ENCODE data around the gene LDB3.

Gene LDB3

DNA sequence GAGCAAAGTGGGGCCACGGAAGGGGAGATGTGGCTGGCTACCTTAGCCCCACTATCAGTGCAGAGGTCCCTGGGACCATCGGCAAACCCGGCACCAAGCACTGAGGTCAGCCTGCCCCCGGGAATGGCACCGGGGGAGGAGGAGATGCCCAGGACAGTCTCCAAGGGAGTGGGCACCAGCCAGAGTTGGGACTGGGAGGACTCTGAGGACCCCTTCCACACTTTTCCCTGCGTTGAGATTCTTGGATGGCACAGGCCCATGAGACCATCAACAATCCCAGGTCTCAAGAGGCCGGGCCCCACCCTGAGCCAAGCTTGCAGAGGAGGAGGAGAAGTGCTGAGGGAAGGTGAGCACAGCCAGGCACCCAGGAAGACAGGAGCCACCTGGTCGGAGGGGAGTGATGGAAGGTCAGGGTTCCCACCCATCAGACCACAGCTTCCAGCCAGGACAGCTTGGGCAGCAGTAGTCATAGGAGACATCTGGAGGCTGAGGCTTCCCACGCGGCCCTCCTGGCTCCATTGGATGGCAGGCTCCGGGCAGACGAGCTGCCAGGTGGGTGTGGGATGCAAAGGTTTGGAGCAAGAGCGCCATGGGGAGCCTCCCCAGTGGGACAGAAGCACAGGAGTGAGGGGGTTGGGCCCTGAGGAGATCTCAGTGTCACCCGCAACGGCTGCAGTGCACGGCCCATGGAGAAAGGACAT lies 16.5 kb upstream of the LDB3 start:
- no peak for DNase-seq

DNA sequence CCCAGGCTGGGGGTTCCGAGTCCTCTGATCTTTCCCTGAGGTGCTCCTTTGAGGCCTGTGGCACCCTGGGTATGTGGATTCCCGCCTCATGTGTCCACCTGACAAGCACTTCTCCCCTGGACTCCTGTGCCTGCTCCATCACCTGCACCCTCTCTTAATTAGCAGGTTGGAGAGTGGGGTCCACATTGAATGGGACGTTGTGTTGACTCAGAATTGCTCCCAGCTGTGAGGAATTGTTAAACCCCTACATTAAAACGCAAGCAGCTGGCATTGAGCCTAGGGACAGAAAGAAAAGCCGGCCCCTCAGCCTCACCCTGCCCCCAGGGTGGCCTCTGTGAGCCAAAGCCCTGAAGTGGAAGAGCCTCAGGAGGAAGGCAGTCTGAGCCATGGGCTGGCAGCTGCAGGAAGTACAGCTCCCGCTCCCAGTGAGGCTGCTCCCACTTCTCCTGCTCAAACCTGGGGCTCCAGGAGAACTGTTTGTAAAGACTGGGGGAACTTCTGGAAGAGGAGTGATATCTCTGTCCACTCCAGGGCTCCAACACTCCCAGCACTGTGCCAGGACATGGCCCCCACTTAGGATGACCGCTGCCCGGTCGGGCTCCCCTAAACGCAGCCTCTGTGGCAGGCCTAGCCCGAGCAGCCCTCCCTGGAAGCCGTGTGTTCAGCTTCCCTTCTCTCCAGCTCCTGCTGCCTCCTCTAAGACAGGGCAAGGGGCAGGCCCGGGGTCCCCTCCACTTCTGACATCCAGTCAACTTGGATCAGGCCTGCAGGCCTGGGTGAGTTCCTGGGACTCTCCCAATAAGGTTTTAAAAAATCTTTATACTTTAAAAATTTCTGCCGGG lies 15.7 kb upstream of the LDB3 start:
- DNase-seq, result peak; percentile 68

DNA sequence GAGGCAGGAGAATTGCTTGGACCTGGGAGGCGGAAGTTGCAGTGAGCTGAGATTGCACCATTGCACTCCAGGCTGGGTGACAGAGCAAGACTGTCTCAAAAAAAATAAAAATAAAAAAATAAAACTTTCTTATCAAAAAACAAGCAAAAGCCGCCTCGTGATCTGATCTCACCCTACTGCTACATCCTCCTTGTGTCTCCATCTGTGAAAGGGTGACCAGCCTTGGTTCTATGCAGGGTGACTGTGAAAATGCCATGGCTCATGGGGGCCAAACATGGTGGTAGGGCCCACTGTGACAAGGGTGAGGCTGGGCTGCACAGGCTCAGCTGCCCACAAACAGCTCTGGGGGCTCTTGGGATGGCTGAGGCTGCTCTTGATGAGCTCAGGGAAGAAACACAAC lies 14.9 kb upstream of the LDB3 start:
- no peak for DNase-seq

DNA sequence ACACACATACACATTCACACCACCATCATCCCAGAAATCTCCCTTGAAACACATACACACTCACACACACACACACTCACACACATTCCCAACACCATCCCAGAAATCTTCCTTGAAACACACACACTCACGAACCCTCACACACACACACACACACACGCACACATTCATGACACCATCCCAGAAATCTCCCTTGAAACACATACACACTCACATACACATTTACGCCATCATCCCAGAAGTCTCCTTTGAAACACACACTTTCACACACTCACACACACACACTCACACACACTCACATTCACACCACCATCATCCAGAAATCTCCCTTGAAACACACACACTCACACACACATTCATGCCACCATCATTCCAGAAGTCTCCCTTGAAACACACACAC lies 14.3 kb upstream of the LDB3 start:
- no peak for DNase-seq

DNA sequence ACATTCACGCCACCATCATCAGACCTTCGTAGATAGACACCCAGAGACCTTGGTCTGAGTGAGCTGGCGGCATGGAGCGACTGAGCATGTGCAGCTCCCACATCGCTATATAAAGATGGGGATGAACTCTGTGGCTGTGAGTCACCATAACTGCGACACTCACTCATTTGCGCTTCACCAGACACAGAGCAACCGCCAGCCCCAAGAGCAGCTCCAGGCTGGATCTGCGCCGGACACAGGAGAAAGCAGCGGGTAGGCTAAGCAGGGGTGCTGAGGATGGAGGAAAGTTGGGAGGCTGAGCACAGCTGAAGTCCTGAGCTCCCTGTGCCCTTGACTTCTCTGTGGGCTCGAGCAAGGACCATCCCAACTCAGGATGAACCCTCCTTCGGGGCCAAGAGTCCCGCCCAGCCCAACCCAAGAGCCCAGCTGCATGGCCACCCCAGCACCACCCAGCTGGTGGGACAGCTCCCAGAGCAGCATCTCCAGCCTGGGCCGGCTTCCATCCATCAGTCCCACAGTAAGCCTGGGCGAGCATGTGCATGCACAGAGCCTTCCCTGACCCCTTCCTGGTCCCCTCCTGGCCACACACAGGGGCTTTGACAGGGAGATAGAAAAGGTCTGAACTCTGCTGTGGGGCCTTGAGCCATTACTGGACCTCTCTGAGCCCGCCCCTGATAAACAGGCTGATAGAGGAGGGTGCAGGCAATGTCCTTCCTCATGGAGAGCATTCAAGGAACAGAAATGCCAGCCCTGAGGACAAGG lies 13.7 kb upstream of the LDB3 start, which contains the start of gene OPN4:
TSS of gene OPN4 (plus strand) at position 137 of the 762 bp plus-strand sequence. CDS start at position 374, 237 bp downstream.
- DNase-seq, result no peak

DNA sequence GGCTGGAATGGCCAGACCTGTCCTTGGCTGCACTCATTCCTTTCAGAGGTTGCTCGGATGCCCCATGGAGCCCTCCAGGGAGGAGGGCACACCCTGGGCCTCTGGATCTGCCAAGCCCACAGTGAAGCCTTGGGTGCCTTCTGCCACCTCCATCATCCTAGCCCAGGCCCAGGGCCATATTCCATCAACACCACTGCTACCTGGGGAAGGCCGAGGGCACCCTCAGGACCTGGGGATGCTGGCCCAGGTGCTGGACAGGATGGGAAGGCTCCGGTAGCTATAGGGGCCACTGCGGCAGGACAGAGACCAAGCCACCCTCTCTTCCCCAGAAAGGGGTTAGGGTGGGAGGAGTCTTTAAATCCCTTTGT lies 13.2 kb upstream of the LDB3 start:
- no peak for DNase-seq

DNA sequence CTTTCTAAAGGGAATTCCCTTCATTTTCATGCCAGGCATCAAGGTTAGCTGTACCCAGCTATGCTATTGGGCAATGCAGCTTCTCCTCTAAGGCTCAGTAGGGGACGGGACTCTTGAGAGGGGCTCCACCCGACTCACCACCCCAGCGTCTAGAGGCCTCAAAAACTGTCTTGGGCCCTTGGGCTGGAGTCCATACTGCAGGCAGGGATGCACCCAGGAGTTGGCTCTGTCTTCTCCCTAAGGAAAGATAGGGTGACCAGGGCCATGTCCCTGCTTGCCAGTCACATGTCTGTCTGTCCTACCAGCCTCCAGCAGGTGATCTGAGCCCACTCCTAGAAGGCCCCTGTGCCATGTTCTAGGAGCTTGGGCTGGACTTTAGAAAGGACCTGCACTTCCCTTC lies 12.7 kb upstream of the LDB3 start:
- no peak for DNase-seq

DNA sequence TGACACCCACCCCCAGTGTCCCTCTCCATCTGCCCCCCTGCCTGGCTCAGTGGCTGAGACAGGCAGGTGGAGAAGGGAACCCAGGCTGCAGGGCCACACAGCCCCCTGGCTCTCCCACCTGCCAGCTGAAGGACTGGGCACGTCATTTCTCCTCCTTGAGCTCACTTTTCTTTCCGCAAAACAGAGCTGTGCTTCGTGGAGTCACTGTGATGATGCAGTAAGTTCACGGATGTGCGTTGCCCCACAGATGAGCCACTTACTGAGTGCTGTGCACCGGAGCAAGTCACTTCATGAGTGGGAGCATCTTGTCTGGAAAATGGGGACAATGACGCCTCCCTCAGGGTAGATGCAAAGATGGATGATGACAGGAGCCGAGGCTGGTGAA lies 11.3 kb upstream of the LDB3 start:
- no peak for DNase-seq

DNA sequence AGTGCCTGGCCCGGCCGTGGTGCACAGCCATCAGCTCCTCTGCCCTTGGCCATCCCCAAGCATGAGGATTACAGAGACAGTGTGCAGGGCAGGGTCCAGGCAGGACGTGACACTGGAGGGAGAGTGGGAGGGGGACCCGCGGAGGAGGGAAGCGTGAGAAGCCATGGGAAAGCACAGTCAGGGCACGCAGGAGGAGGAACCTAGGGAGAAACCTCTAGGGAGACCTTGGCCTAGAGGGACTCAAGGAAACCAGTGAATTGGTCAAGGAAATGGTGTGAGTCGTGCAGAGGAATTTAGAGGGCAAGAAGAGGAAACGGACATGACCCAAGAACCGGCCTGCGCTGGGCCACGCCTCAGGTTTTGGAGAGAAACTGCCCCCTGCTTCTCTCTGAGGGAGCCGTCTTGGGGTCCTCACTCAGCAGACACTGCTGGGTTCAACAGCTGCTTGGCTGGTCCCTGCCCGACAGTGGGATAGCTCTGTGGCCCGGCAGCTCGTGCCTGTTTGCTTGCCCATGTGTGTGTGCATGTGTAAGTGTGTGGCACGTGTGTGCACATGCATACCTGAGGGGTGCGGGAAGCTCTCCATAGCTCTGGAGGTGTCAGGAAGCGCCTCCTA lies 10.8 kb upstream of the LDB3 start:
- DNase-seq, result no peak

DNA sequence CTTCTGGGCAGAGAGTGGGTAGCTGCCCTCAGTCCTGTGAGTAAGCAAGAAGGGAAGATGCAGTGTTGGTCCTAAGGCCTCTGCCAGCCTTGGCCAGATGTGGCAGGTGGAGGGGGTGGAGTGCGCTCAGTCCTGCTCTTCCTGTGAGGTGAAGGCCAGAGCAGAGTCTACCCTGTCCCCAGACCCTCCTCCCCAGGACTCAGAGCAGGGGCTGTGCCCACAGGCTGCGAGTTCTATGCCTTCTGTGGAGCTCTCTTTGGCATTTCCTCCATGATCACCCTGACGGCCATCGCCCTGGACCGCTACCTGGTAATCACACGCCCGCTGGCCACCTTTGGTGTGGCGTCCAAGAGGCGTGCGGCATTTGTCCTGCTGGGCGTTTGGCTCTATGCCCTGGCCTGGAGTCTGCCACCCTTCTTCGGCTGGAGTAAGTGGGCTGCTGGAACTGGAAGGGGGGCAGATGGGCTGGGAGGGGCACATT lies 10.0 kb upstream of the LDB3 start:
- DNase-seq, result no peak

DNA sequence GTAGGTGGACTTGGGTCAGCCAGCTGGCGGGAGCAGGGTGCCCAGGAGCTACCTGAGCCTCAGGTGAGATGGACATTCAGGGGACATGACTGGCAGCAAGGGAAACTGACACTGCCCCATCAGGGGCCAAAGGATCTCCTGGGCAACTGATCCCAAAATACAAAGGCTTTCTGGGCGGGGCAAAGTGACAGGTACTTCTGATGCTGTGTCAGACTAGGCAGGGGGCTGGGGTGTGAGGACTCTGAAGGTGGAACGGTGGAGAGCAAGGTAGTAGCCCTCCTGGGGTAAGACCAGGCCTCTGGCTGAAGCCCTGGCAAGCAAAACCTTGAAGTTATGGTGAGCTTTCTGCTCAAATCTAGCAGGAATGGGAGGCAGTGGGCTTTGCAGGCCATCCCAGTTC lies 9.6 kb upstream of the LDB3 start:
- DNase-seq, result no peak

DNA sequence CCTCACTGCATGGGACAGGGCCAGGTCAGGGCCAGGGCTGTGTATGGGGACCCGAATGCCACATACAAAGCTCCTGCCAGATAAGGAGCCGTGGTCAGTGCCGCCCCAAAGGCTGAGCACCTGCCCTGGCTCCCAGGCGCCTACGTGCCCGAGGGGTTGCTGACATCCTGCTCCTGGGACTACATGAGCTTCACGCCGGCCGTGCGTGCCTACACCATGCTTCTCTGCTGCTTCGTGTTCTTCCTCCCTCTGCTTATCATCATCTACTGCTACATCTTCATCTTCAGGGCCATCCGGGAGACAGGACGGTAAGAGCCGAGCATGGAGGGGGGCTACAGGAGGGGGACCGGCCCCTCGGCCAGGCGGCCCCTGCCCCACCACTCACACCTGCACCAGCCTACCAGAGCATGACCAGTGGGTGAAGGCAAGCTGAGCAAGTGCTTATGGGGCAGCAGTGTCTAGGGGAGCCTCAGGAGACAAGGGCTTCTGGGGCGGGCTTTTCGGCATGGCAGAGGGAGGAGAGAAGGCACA lies 9.1 kb upstream of the LDB3 start:
- no peak for DNase-seq

DNA sequence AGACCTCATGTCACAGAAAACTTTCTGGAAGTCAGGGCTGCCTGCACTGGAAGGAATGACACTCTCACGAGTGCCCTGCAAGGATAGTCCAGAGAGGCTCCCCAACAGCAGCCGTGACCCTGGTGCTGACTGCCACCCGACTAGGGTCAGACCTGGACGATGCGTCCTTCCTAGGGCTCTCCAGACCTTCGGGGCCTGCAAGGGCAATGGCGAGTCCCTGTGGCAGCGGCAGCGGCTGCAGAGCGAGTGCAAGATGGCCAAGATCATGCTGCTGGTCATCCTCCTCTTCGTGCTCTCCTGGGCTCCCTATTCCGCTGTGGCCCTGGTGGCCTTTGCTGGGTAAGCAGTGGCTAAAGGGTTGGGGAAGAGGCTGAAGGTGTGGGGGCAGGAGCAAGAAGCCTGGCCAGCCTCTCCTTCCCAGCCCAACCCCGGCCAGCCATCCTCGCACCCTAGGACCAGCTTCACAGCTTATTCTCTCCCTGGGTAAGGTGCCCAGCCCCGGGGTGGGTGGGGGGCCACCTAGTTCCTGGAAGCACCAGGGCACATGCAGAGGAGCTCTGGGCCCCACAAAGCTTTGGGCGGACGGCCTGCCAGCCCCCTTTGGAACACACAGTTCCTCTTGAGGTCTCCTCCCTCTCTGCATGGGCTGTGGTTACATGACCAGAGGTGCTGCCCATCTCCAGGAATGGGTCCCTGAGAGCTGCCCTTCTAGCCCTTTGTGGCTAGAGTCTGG lies 8.4 kb upstream of the LDB3 start:
- no peak for DNase-seq

DNA sequence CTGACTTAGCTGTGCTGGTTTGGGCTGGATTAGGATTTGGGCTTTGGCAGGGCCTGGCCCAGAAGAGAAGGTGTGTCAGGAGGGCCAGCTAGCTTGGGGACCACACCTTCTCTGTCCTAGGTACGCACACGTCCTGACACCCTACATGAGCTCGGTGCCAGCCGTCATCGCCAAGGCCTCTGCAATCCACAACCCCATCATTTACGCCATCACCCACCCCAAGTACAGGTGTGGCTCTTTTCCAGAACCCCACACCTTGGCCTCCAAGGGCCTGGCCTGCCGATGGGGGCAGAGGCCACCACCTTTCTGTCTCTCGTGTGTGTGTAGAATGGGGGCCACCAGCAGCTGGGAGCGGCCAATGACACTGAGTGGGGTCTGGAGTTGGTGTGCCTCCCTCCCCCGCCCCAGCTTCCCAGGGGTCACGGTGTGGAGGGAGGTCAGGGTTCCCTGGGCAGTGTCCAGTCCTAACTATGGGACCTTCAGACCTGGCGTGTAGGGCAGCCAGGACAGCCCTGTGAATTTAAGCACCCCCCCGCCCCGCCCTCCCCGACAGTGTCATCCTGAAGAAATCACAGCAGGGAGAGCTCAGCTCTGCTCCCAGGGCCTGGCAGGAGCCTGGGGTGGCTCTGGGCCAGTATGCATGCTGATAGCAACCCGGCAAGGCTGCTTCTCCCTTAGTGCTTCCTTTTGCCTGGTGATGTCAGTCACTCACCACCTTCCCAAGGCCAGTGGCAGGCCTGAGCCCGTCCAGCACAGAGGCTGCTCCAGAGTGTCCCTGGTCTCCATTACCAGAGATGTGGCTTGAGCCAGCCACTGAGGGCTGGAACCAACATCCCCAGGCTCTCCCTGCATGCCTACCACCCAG lies 6.9 kb upstream of the LDB3 start:
- DNase-seq, result no peak

DNA sequence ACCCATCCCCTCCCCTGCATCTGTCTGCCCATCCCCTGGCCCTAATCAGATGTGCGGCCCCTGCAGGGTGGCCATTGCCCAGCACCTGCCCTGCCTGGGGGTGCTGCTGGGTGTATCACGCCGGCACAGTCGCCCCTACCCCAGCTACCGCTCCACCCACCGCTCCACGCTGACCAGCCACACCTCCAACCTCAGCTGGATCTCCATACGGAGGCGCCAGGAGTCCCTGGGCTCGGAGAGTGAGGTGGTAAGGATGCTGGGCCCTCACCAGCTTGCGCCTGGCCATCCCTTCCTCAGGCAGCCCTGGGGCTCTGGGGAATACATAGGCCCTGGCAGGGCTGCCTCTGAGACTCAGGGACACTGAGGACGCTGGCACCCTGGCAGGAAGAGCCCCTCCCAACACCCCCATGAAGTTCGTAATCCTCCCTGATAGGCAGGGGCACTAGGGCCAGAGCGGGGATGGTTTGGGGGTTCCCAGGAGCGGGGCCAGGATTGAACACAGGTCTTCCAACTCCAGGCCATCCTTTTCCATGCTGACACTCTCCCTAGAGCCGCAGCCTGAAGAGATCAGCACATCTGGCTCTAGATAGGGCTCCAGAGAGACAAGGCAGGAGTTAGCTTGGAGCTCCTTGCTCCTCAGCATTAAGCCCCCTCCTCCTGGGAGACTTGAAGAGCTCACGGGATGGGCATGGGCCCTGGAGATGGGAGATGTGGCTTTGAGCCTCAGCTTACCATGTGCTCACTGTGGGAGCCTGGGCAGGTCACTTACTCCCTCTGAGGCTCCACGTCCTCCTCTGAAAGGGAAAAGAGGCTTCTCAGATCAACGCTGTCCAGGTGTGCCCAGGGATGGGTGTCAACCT lies 5.9 kb upstream of the LDB3 start:
- no peak for DNase-seq

DNA sequence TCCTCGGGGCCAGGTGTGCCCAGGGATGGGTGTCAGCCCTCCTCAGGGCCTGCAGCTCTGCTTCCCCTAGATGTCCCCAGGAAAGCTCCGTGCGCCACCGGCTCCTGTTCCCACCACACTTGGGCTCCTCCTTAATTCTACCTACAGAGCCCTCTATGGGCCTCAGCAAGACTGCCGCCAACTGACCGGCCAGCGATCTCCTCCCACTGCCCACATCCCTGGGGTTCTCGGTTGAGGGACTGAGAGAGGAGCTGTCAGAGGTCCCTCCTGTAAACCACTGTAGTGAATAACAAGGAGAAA lies 5.3 kb upstream of the LDB3 start:
- no peak for DNase-seq

DNA sequence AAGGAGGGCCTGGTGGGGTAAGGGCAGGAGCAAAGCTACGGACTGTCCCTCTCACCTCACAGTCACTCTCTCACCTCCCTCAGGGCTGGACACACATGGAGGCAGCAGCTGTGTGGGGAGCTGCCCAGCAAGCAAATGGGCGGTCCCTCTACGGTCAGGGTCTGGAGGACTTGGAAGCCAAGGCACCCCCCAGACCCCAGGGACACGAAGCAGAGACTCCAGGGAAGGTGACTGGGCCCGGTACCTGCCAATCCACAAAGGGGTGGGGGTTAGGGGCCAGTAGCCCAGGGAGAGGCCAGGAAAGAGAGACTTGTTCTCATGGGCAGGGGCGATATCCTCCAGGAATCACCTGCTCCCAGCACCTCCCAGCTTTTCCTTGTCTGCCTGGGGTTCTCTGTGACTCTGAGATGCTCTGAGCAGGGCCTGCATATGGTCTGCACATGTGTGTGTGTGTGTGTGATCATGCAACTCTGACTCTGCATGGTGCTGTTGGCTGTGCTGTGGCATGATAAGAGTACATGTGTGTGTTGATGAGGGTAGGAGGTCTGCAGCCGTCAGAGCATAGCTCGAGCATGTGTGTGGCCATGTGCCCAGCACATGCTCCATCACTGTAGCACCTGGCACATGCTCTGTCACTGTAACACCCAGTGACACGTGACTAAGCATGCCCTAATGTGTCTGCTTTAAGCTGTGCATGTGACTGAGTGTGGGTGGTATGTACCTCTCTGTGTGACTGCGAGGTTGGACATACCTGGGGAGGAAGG lies 4.6 kb upstream of the LDB3 start:
- DNase-seq, result peak; percentile 41

DNA sequence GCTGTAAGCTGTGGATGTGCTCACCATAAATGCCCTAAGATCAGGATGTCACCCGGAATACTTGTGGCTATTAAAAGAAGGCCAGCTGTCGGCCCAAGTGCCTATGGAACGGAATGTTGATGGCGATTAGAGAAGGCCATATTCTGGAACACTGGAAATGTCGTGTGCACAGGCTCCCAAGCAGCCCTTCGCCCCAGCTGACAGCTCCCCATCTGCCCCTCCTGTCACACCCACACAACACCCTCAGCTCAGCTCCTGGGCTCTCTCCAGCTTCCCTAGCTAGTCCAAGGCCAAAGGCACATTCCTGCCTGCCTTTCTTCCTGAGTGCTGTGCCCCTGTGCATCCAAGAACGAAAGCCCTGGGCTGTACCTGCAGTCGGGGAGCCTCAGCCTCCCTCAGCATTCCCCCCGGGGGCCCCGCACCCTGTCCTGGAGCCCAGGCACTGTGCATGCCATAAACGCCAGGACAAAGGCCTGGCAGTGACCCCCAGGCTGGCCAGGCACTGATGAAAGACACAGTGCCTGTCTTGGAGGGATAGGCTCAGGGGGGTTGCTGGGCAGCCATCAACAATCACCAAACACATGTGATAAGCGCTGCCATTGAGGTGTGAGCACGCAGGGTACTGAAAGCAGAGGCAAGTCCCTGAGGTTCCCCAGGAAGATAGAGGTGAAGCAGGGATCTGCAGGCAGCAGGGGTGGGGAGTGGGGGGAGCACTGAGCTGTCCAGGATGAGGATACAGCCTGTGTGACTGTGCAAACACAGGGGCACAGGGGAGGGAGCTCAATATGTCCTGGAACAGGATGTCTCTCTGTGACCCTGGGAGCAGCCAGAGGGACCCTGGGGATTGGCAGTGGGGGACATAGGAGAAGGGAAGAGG lies 3.7 kb upstream of the LDB3 start:
- DNase-seq, result peak; percentile 41

DNA sequence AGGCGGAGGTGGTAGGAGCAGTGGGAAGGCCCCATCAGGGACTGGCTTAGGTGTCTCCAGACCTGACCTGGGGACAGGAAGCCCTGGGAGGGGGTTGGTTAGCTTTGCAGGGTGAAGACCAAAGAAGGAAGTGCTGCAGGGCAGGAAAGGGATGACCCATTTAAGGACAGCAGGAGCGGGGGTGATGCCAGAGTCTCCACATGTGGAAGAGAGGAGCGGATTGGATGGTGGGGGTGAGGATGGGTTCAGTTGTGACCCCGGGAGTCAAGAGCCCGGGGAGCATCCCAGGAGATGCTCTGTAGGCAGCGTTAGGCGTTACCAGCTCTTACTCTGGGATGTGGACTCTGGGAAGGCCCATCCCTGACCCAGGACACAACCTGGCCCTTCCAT lies 3.1 kb upstream of the LDB3 start:
- no peak for DNase-seq

Data from NCI-H82 (cell line).